ENCODE data around the gene FMN1.

- peak; percentile 55 for TF ChIP-seq CTCF (IDR thresholded peaks at IDR 0.05)
- no peak for TF ChIP-seq GRHL2 (CRISPR knock-in tag; IDR thresholded peaks at IDR 0.05; ENCODE audit: insufficient replicate concordance, severe bottlenecking)
- TF ChIP-seq ATF1 (CRISPR knock-in tag; IDR thresholded peaks at IDR 0.05) = no peak
- TF ChIP-seq MAX (CRISPR knock-in tag; IDR thresholded peaks at IDR 0.05) = no peak
- TF ChIP-seq JUN (CRISPR knock-in tag; IDR thresholded peaks at IDR 0.05) = no peak
Observed at GRCh38 chr15:33021806-33022389, 172.6 kb downstream of the FMN1 start.
